ENCODE data around the gene POU2F2.

DNA sequence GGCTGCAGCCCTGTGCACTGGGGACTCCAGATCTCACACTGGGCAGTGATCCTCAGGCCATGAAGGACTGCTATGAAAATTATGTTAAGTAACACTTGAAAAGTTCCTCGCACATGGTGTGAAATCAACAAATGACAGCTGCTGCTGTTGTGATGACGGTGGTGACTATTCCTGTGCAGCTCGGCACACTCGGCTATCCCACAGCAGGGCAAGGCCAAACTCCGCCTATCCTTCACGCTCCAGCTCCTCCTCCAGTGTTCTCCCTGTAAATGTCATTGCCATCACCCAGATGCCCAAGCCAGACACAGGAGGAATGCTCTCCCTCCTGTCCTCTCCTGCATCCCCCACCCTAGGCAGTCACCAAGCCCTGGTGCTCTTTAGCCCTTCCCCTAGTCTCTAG, 93.6 kb downstream of the POU2F2 start:
- TF ChIP-seq POLR2AphosphoS5 (IDR thresholded peaks at IDR 0.05): no peak
- TF ChIP-seq, protein P1, sequence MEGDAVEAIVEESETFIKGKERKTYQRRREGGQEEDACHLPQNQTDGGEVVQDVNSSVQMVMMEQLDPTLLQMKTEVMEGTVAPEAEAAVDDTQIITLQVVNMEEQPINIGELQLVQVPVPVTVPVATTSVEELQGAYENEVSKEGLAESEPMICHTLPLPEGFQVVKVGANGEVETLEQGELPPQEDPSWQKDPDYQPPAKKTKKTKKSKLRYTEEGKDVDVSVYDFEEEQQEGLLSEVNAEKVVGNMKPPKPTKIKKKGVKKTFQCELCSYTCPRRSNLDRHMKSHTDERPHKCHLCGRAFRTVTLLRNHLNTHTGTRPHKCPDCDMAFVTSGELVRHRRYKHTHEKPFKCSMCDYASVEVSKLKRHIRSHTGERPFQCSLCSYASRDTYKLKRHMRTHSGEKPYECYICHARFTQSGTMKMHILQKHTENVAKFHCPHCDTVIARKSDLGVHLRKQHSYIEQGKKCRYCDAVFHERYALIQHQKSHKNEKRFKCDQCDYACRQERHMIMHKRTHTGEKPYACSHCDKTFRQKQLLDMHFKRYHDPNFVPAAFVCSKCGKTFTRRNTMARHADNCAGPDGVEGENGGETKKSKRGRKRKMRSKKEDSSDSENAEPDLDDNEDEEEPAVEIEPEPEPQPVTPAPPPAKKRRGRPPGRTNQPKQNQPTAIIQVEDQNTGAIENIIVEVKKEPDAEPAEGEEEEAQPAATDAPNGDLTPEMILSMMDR (IDR thresholded peaks at IDR 0.05 in 8 of 11, conservative IDR thresholded peaks at IDR 0.05 in 3 of 11): no peak
